NCI-H146 treated with DMSO at 0.1 percent for 48 hours (cell line): Measurements from ENCODE around the gene ZNF653.
"Not testable (repeated sequence)": the region's sequence is repeated elsewhere in the genome, so short reads cannot be mapped to it uniquely, and the experiment has no call there.

Experiments
- DNase-seq: peaks from one replicate; lab custom pipeline; 2025; ENCODE audit not compliant: unreplicated experiment; lab: John Stamatoyannopoulos, UW

Gene ZNF653

DNA sequence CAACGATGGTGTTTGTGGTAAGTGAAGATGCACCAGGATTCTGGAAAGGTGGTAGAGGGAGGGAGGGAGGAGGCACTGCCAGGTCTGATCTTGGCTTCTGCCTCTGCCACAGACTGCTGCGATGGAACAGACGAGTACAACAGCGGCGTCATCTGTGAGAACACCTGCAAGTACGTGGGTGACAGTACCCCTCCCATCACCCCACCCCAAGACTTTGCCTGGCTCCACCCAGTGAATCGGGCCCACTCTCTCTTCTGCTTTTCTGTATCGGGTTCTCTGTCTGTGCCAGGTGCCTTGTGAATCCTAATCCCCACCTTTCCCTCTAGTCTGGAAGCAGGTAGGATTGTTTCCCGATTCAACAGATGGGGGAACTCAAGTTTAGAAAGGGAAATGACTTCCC lies 67.7 kb downstream of the ZNF653 start:
- DNase-seq = no peak

DNA sequence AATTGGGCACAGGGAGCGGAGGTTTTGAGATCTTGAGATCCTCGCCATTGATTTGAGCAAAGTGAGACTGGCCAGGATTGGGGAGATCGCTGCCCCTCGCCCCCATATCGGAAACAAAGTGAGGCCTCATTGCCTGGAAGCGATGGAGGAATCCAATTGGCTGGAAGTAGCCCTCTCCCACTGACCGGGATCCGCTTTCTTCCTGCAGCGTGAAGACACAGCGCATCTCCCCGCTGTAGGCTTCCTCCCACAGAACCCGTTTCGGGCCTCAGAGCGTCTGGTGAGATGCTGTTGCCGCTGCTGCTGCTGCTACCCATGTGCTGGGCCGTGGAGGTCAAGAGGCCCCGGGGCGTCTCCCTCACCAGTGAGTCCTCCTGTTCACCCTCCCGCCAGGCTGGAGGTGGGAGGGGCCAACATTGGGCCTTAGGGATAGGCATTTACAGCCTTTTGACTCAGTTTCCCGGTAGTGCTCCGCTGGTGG lies 69.8 kb downstream of the ZNF653 start:
- no peak for DNase-seq

DNA sequence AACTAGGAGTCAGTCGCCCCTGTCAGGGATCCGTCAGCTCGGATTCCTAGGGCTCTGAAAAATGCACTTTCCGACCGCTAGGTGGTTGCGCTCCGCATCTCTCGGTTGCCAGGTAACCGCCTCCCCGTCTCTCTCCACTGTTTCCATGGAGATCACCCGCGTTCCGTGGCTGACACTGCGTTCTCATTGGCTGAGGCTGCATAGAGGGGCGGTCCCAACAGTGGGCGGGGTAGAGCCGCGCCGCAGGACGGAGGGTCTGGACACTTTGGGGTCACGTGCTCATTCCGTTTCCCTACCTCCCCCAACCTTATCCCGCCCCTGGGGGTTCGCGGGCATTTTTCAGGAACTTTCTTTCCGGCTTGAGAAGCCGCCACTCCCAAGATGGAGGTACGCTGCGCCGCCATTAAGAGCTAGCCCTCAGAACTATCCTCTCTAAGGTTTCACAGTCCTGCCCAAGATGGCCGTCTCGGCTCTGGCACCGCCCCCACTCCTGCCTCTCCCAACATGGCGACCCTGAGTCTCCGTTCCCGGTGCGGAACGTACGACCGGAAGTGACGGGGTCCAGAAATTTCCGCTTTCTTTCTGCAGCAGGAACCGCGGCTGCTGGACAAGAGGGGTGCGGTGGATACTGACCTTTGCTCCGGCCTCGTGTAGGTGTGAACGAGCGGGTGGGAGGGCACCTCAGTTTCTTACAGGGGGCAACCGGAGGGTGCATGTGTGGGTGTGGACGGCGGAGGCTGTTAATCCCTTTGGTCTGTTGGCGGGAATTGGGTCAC lies 70.4 kb downstream of the ZNF653 start, which contains the start of the genes ODAD3 and PRKCSH:
ODAD3 (minus strand) TSS at position 65 of the 776 bp plus-strand sequence. CDS start 105 bp downstream, outside the sequence.
PRKCSH (plus strand) TSS at position 579 of the 776 bp plus-strand sequence. CDS start 483 bp downstream, outside the sequence.
- DNase-seq = peak; percentile 100

DNA sequence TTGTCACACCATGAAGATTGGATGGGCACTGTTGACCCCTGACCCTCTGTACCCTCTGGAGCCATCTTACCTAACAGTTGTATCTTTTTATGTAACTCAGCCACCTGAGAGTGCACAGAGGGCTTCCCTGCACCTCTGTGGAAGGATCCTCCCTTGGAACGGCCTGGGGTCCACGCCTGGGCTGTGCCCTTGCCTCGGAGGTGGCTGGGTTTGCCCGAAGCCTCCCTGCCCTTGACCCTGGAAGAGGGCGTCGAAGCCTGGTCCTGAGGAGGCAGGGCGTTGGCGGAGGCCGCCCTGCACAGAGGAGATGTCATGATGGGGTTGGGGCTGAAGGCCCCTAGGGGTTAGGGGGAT lies 71.0 kb downstream of the ZNF653 start:
- peak; percentile 65 for DNase-seq

DNA sequence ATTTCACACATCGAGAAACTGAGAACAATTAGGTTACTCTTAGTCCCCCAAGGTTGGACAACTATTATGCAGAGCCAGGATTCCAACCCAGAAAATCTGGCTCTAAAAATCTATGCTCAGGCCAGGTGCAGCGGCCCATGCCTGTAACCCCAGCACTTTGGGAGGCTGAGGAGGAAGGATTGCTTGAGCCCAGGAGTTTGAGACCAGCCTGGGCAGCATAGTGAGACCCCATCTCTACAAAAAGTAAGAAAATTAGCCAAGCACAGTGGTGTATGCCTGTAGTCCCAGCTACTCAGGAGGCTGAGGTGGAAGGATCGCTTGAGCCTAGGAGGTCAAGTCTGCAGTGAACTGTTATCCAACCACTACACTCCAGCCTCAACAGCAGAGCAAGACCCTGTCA lies 72.1 kb downstream of the ZNF653 start:
- DNase-seq = not testable (repeated sequence)
